IMR-90 (cell line): ENCODE results near the gene LPGAT1. TPM values are rescaled to one million over a fixed set of nuclear protein-coding genes. Genes with fewer than 3 reads are reported as not detected.

Experiments used
- ATAC-seq: fragments of 200-7000 bp; cut with Tn5 transposase; 2 replicates; pipeline ENCODE4 v1.9.1; 2020; ENCODE audit warnings: low read depth, mild to moderate bottlenecking, moderate library complexity
- BruUV-seq: library from RNA; stranded (reverse); fragments of 400-500 nt; replicated peaks from 2 replicates; lab custom pipeline; 2021; lab: Mats Ljungman, UMichigan
- CTCF ChIA-PET: fragments of 300-600 bp; formaldehyde crosslinking; extraction: SDS; loops from one replicate; lab custom pipeline; 2021; ENCODE audit warnings: antibody characterized with exemption; lab: Yijun Ruan, JAX
- POLR2A ChIA-PET: fragments of 300-600 bp; sonication (Branson Sonifier 250); formaldehyde crosslinking; loops from one replicate; lab custom pipeline; 2022; ENCODE audit warnings: antibody characterized with exemption; ENCODE audit not compliant: unreplicated experiment; lab: Charles Lee
- DNase-seq: peaks from one replicate; pipeline ENCODE4 v3.0.0; 2013
- H2AFZ ChIP-seq: replicated peaks from 2 replicates; pipeline ENCODE3; 2013; ENCODE audit warnings: low read length, mild to moderate bottlenecking; ENCODE audit not compliant: poor library complexity
- H2AK5ac ChIP-seq: 2 replicates; pipeline ENCODE4 v1.6.1; 2013; ENCODE audit warnings: low read depth, low read length, inconsistent platforms
- H2AK9ac ChIP-seq: replicated peaks from 2 replicates; pipeline ENCODE3; 2013; ENCODE audit warnings: mild to moderate bottlenecking, low read depth, low read length, moderate library complexity; ENCODE audit not compliant: poor library complexity
- H2BK120ac ChIP-seq: 2 replicates; pipeline ENCODE4 v1.6.1; 2013; ENCODE audit warnings: low read depth, low read length, inconsistent platforms
- H2BK15ac ChIP-seq: 3 replicates; pipeline ENCODE4 v1.6.1; 2013; ENCODE audit warnings: low read depth, low read length, inconsistent platforms
- H2BK20ac ChIP-seq: 2 replicates; pipeline ENCODE4 v1.6.1; 2013; ENCODE audit warnings: low read depth, mild to moderate bottlenecking, inconsistent platforms, low read length, moderate library complexity
- H2BK5ac ChIP-seq: 2 replicates; pipeline ENCODE4 v1.6.1; 2013; ENCODE audit warnings: mild to moderate bottlenecking, low read depth, low read length, inconsistent platforms; ENCODE audit not compliant: poor library complexity, severe bottlenecking
- H3K14ac ChIP-seq: replicated peaks from 2 replicates; pipeline ENCODE4 v1.6.1; 2013; ENCODE audit warnings: low read depth, low read length, inconsistent platforms
- H3K18ac ChIP-seq: 2 replicates; pipeline ENCODE4 v1.6.1; 2013; ENCODE audit warnings: low read depth, low read length, control low read depth
- H3K23ac ChIP-seq: 2 replicates; pipeline ENCODE4 v1.6.1; 2013; ENCODE audit warnings: low read depth, low read length, inconsistent platforms
- H3K27ac ChIP-seq: 2 replicates; pipeline ENCODE4 v1.5.1; 2013; ENCODE audit warnings: mild to moderate bottlenecking, control low read depth, low read length; ENCODE audit not compliant: insufficient read depth
- H3K27me3 ChIP-seq: 2 replicates; pipeline ENCODE4 v1.6.1; 2013; ENCODE audit warnings: low read length; ENCODE audit not compliant: control insufficient read depth, insufficient read depth
- H3K36me3 ChIP-seq: 2 replicates; pipeline ENCODE4 v1.6.1; 2013; ENCODE audit warnings: low read length, mixed read lengths; ENCODE audit not compliant: control insufficient read depth, insufficient read depth
- H3K4ac ChIP-seq: 2 replicates; pipeline ENCODE4 v1.6.1; 2013; ENCODE audit warnings: low read depth, low read length, inconsistent platforms
- H3K4me1 ChIP-seq: 2 replicates; pipeline ENCODE4 v1.6.1; 2013; ENCODE audit warnings: low read length, mixed read lengths; ENCODE audit not compliant: control insufficient read depth, insufficient read depth
- H3K4me2 ChIP-seq: 2 replicates; pipeline ENCODE4 v1.6.1; 2013; ENCODE audit warnings: low read depth, mild to moderate bottlenecking, control low read depth, low read length, moderate library complexity
- H3K4me3 ChIP-seq: 2 replicates; pipeline ENCODE4 v1.5.1; 2013; ENCODE audit warnings: low read depth, mild to moderate bottlenecking, control low read depth, low read length, moderate library complexity; ENCODE audit not compliant: insufficient read depth
- H3K56ac ChIP-seq: 2 replicates; pipeline ENCODE4 v1.6.1; 2013; ENCODE audit warnings: low read length, inconsistent platforms; ENCODE audit not compliant: insufficient read depth; ENCODE audit errors: extremely low read depth
- H3K79me1 ChIP-seq, 2 experiments: 2 replicates each; pipeline ENCODE4 v1.6.1; 2013; ENCODE audit warnings: low read length in 2 of 2, inconsistent platforms in 1 of 2, low read depth in 1 of 2
- H3K9ac ChIP-seq: 2 replicates; pipeline ENCODE4 v1.6.1; 2013; ENCODE audit warnings: low read depth, low read length, control low read depth
- H3K9me1 ChIP-seq: 2 replicates; pipeline ENCODE4 v1.6.1; 2013; ENCODE audit warnings: low read length, inconsistent platforms; ENCODE audit not compliant: insufficient read depth
- H3K9me3 ChIP-seq: 2 replicates; pipeline ENCODE4 v1.6.1; 2013; ENCODE audit warnings: low read length; ENCODE audit not compliant: control insufficient read depth, insufficient read depth
- H4K20me1 ChIP-seq: 2 replicates; pipeline ENCODE4 v1.6.1; 2013; ENCODE audit warnings: low read length, inconsistent platforms; ENCODE audit not compliant: insufficient read depth
- H4K5ac ChIP-seq: 2 replicates; pipeline ENCODE4 v1.6.1; 2013; ENCODE audit warnings: mild to moderate bottlenecking, low read depth, low read length, control low read depth
- H4K8ac ChIP-seq, 2 experiments: 2 replicates each; pipeline ENCODE4 v1.6.1; 2013; ENCODE audit warnings: low read depth in 2 of 2, low read length in 2 of 2, control low read depth in 1 of 2, inconsistent platforms in 1 of 2
- H4K91ac ChIP-seq: 2 replicates; pipeline ENCODE4 v1.6.1; 2013; ENCODE audit warnings: low read depth, low read length, inconsistent platforms; ENCODE audit not compliant: insufficient read depth
- FOS ChIP-seq: fragments of 150-350 bp; IDR thresholded peaks from 2 replicates; pipeline ENCODE4 v1.6.1; 2016; ENCODE audit warnings: low read depth, low read length
- MAZ ChIP-seq: IDR thresholded peaks from 2 replicates; pipeline ENCODE4 v1.6.1; 2012; ENCODE audit warnings: low read depth, mild to moderate bottlenecking, low read length, improper control_type of control experiment, moderate library complexity, borderline replicate concordance
- USF2 ChIP-seq: fragments of 150-350 bp; IDR thresholded peaks from 2 replicates; pipeline ENCODE4 v1.6.1; 2017; ENCODE audit warnings: mild to moderate bottlenecking, antibody characterized with exemption, low read length, low read depth
- WGBS, 2 experiments: methylation state at CpG; one replicate each; pipeline versions ENCODE4 v1.1.5 to v1.1.7; 2013; ENCODE audit warnings: missing lambda C conversion rate in 2 of 2; ENCODE audit not compliant: insufficient read length in 1 of 2; ENCODE audit errors: extremely low coverage in 2 of 2; 5-methylcytosine and 5-hydroxymethylcytosine counted together
- dilution Hi-C: fragments of 300-500 bp; cut with HindIII; formaldehyde crosslinking; loops from one replicate; pipeline ENCODE4 v1.14.3; 2018; ENCODE audit warnings: low sequenced_read_pairs; ENCODE audit not compliant: unreplicated experiment
- in situ Hi-C: fragments of 300-500 bp; cut with MboI; formaldehyde crosslinking; loops from 3 replicates; pipeline ENCODE4 v1.14.3; 2019; ENCODE audit warnings: low sequenced_read_pairs, inconsistent platforms, mixed read lengths
- intact Hi-C: fragments of 100-400 bp; cut with micrococcal nuclease; formaldehyde crosslinking; loops from 2 replicates; pipeline ENCODE4 v1.10.0; 2022
- polyA plus RNA-seq, 3 experiments: library from polyadenylated mRNA; depleted of rRNA; stranded (reverse); fragments of >200 nt; gene quantifications; 2 replicates each; pipeline ENCODE4 v1.2.3, GENCODE V29; 2012; ENCODE audit warnings: low replicate concordance in 1 of 3
- total RNA-seq: library from RNA; depleted of rRNA; stranded (reverse); fragments of >200 nt; gene quantifications from 2 replicates; pipeline ENCODE4 v1.2.3, GENCODE V29; 2012

Gene LPGAT1
- total and polyA plus RNA-seq, 2 of the 4 experiments (the other 2 are of a cell fraction) = 6.7 to 13.6 TPM

- TF ChIP-seq FOS = no peak
Measured at GRCh38 chr1:211831558-211832323, 1.2 kb upstream of the LPGAT1 start (continued).

GRCh38 chr1:211830055-211830327 lies 572 bp downstream of the LPGAT1 start:
- H3K79me1 ChIP-seq = peaks cover 10 to 20% of the 10 kb centered on the region in 2 experiments; a peak in 3 of 4 replicates
- ATAC-seq (peak; percentile 8; the same call in 1 of the 2 replicates), DNase-seq (no peak)
- H4K20me1 ChIP-seq = 0 out of 2 replicates have a peak, but pooled peaks cover 7% of the 10 kb centered on the region
- H3K23ac ChIP-seq = peak overlapping the region; percentile 74; the same call in 1 of the 2 replicates
- peaks cover 12% of the 10 kb centered on the region for H3K4me1 ChIP-seq
- no peak overlapping the region for H2BK15ac ChIP-seq
- peak overlapping the region; percentile 12 to 66; a peak in 3 of 4 replicates for H4K8ac ChIP-seq
- ChIA-PET CTCF (no interaction called here), POLR2A (no interaction called here)
- no peak overlapping the region for H2BK20ac ChIP-seq
- H3K4me3 ChIP-seq = peak overlapping the region; percentile 81
- no peaks in the 10 kb centered on the region for H3K9me3 ChIP-seq
- TF ChIP-seq USF2 = no peak
- TF ChIP-seq MAZ = peak; percentile 23; the same call in 1 of the 2 replicates
- no peaks in the 10 kb centered on the region for H3K9me1 ChIP-seq
- peak overlapping the region; percentile 92 for H2AFZ ChIP-seq
- 0 out of 2 replicates have a peak overlapping the region, but pooled peaks have one; percentile 15 for H2AK5ac ChIP-seq
- 0 out of 2 replicates have a peak overlapping the region, but pooled peaks have one; percentile 37 for H3K18ac ChIP-seq
- intact Hi-C loops (loop anchor here (1.0 to 5.0 kb wide), 3 partner anchors 132 to 202 kb away; no protein-coding TSS in a partner anchor), in situ Hi-C loops (no loop called here), dilution Hi-C loops (no loop called here)
- no peaks in the 10 kb centered on the region for H3K27me3 ChIP-seq
- peak overlapping the region; percentile 34 for H3K27ac ChIP-seq
- no peaks in the 10 kb centered on the region; the same call in 1 of the 2 replicates for H3K36me3 ChIP-seq
- H2AK9ac ChIP-seq = peak overlapping the region; percentile 76
- H3K9ac ChIP-seq = peak overlapping the region; percentile 76
- BruUV-seq = no TSS peak
- no peak overlapping the region for H4K91ac ChIP-seq
- peak overlapping the region; percentile 25 for H2BK5ac ChIP-seq
- H4K5ac ChIP-seq = no peak overlapping the region
- H3K56ac ChIP-seq = peak overlapping the region; percentile 71; the same call in 1 of the 2 replicates
- H3K4me2 ChIP-seq = peak overlapping the region; percentile 100
- WGBS, 2 experiments = 2% methylated on average over 37 of the region's 45 CpGs; no CpG with 5 or more reads in 1 of the 2 experiments
- peak overlapping the region; percentile 44; the same call in 1 of the 2 replicates for H2BK120ac ChIP-seq
- H3K14ac ChIP-seq = peak overlapping the region; percentile 72
- H3K4ac ChIP-seq = 0 out of 2 replicates have a peak overlapping the region, but pooled peaks have one; percentile 67
